ENCODE results near the gene ZP1. TPM values are rescaled to one million over a fixed set of nuclear protein-coding genes. Genes with fewer than 3 reads are reported as not detected.

Gene ZP1
- total and polyA plus RNA-seq, 2 of the 4 experiments (the other 2 are of a cell fraction) = 0.18 to 1.6 TPM

- Histone ChIP-seq H3K9me1 (ENCODE audit: insufficient read depth, low read length) (peaks cover 11% of the 10 kb centered on the region), H3K14ac (replicated peaks; ENCODE audit: low read depth, low read length) (no peak overlapping the region), H3K79me1 (ENCODE audit: low read depth in 1 of 2, low read length in 2 of 2) (peaks cover 19 to 53% of the 10 kb centered on the region in 2 experiments), H4K20me1 (ENCODE audit: insufficient read depth, low read length) (0 out of 2 replicates have a peak, but pooled peaks cover 12% of the 10 kb centered on the region), H2BK20ac (ENCODE audit: low read depth, low read length) (no peak overlapping the region), H2BK120ac (ENCODE audit: low read depth, low read length) (no peak overlapping the region), H3K23ac (ENCODE audit: low read depth, low read length) (no peak overlapping the region), H2BK15ac (ENCODE audit: low read depth, low read length) (no peak overlapping the region), H3K4me1 (ENCODE audit: control insufficient read depth, insufficient read depth, low read length) (peaks cover 25% of the 10 kb centered on the region), H3K4ac (ENCODE audit: low read depth, low read length) (no peak overlapping the region), H3K18ac (ENCODE audit: low read depth, low read length) (no peak overlapping the region), H2AK9ac (replicated peaks; ENCODE audit: low read depth, low read length, poor library complexity) (no peak overlapping the region), H3K4me2 (ENCODE audit: low read depth, low read length) (no peak overlapping the region), H4K5ac (ENCODE audit: low read depth, low read length) (no peak overlapping the region), H3K56ac (ENCODE audit: extremely low read depth, insufficient read depth, low read length) (no peak overlapping the region), H4K91ac (ENCODE audit: insufficient read depth, low read depth, low read length) (no peak overlapping the region), H3K36me3 (ENCODE audit: control insufficient read depth, insufficient read depth, low read length) (peaks cover 20% of the 10 kb centered on the region), H3K4me3 (ENCODE audit: insufficient read depth, low read depth, low read length) (no peak overlapping the region), H3K9ac (ENCODE audit: low read depth, low read length) (no peak overlapping the region), H2AFZ (replicated peaks; ENCODE audit: low read length, poor library complexity) (no peak overlapping the region), H2BK5ac (ENCODE audit: low read depth, low read length, poor library complexity, severe bottlenecking) (no peak overlapping the region), H4K8ac (ENCODE audit: low read depth in 2 of 2, low read length in 2 of 2) (no peak overlapping the region), H3K27ac (ENCODE audit: insufficient read depth, low read length) (no peak overlapping the region), H3K27me3 (ENCODE audit: control insufficient read depth, insufficient read depth, low read length) (no peaks in the 10 kb centered on the region), H3K9me3 (ENCODE audit: control insufficient read depth, insufficient read depth, low read length) (no peaks in the 10 kb centered on the region), H2AK5ac (ENCODE audit: low read depth, low read length) (no peak overlapping the region)
- POLR2A ChIA-PET (ENCODE audit: unreplicated experiment) = no interaction called here
- DNase-seq = no peak
- no peak for TF ChIP-seq MXI1 (IDR thresholded peaks at IDR 0.05; ENCODE audit: borderline replicate concordance, low read depth, low read length)
- no peak for TF ChIP-seq SMC3 (IDR thresholded peaks at IDR 0.05; ENCODE audit: low read depth, low read length)
- no peak for TF ChIP-seq FOS (IDR thresholded peaks at IDR 0.05; ENCODE audit: low read depth, low read length)
- TF ChIP-seq BHLHE40 (IDR thresholded peaks at IDR 0.05; ENCODE audit: low read depth, low read length) = no peak
- TF ChIP-seq NFE2L2 (IDR thresholded peaks at IDR 0.05; ENCODE audit: low read depth, low read length) = no peak
- CTCF ChIA-PET = no interaction called here
- no peak for ATAC-seq (ENCODE audit: low read depth)
- 100% methylated on average over 4 of the region's 8 CpGs; no CpG with 5 or more reads in 1 of the 2 experiments for WGBS, 2 experiments (ENCODE audit: extremely low coverage in 2 of 2, insufficient read length in 1 of 2)
- intact Hi-C loops (cut with micrococcal nuclease) (no loop called here), dilution Hi-C loops (cut with HindIII; ENCODE audit: low sequenced_read_pairs, unreplicated experiment) (no loop called here), in situ Hi-C loops (cut with MboI; ENCODE audit: low sequenced_read_pairs) (no loop called here)
- no TSS peak for BruUV-seq (replicated peaks)
Observed at GRCh38 chr11:60845338-60845737, 22.0 kb upstream of the ZP1 start.
